Lower leg skin (tissue), 3 donors: Measurements from ENCODE around the gene EIF5AL1.

ENCODE experiments used
- POLR2A ChIP-seq, 2 donors: fragments of 450-650 bp; IDR thresholded peaks; one replicate each; pipeline ENCODE4 v1.6.1; 2016 to 2017; ENCODE audit warnings: antibody characterized with exemption in 2 of 2, mild to moderate bottlenecking in 1 of 2, moderate library complexity in 1 of 2
- TF ChIP-seq, protein P1 (sequence below), 3 donors: fragments of 450-650 bp; IDR thresholded peaks; one replicate each; pipeline ENCODE4 v1.5.1; 2016; ENCODE audit warnings: antibody characterized with exemption in 3 of 3, mild to moderate bottlenecking in 3 of 3, moderate library complexity in 2 of 3

DNA sequence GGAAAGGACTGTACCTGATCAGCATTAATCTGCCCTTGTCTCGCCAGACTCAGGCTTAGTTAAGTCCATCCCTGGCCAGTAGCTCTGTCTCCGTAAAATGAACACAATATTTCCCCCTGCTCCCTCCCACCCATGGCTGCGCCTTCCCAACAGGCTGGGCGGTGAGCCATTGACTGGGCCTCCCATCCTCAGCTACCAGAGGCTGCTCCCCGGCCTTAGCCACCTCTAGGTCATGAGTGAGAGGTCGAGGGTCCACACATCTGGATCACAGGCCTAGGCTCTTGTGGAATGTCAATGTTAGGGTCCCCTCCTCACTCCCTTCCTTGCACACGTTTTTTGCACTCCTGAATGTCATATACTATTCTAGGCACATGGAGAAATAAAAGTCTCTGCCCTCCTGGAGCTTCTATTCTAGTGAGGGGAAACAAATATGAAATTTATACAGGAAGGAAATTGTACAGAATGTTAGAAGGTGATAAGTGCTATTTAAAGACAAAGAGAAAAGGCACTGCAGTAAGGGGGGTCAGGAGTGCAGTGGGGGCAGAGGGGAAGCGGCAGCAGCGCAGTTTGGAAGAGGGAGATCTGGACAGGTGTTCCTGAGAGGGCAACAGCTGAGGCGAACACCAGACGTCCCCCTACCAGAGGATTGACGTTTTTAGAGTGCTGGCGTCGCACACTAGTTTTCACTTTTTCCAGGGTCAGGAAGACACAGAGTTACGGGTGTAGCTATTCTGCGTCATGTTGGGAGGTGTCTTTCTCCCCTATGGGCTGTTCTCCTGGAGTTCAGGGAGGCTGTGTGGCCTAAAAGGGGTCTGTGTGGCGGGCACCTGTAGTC lies 17.2 kb upstream of the EIF5AL1 start:
- TF ChIP-seq, protein P1, sequence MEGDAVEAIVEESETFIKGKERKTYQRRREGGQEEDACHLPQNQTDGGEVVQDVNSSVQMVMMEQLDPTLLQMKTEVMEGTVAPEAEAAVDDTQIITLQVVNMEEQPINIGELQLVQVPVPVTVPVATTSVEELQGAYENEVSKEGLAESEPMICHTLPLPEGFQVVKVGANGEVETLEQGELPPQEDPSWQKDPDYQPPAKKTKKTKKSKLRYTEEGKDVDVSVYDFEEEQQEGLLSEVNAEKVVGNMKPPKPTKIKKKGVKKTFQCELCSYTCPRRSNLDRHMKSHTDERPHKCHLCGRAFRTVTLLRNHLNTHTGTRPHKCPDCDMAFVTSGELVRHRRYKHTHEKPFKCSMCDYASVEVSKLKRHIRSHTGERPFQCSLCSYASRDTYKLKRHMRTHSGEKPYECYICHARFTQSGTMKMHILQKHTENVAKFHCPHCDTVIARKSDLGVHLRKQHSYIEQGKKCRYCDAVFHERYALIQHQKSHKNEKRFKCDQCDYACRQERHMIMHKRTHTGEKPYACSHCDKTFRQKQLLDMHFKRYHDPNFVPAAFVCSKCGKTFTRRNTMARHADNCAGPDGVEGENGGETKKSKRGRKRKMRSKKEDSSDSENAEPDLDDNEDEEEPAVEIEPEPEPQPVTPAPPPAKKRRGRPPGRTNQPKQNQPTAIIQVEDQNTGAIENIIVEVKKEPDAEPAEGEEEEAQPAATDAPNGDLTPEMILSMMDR (IDR thresholded peaks at IDR 0.05) = no peak
- TF ChIP-seq POLR2A (IDR thresholded peaks at IDR 0.05) = no peak
